ENCODE results near the gene TBK1. TPM values are rescaled to one million over a fixed set of nuclear protein-coding genes. Genes with fewer than 3 reads are reported as not detected.

TBK1 gene
- total and polyA plus RNA-seq, 2 of the 4 experiments (the other 2 are of a cell fraction), result 9.9 to 11.6 TPM

DNA sequence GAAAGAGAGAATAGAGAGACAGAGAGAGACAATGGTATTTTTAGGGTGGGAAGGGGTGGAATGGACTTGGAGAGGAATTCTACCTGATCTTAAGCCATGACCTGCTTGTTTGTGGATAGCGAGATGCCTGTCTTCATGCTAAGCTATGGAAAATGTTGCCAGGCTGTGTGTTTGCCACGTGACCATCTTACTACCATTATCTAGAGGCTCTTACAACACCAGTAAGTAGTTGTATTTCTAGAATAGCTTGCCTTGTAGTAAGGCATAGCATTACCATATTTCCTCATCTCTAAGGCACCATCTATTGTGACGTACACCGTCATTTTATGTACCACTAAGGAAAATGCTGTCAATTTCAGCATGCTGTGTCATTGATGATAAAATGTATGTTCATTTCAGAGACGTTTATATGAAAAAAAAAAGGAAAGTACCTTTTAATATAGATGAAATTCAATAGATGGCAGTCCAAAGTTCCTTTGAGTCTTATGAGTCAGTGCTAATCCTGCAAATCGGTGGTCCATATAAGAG, 82.8 kb downstream of the TBK1 start:
- no peak overlapping the region for H2AFZ ChIP-seq (replicated peaks; ENCODE audit: low read length, poor library complexity)
- in situ Hi-C loops (cut with MboI; ENCODE audit: low sequenced_read_pairs), result no loop called here
- H2AK9ac ChIP-seq (replicated peaks; ENCODE audit: low read depth, low read length, poor library complexity), result no peak overlapping the region
- BruUV-seq (replicated peaks), result no TSS peak
- H3K56ac ChIP-seq (ENCODE audit: extremely low read depth, insufficient read depth, low read length), result no peak overlapping the region
- no peak overlapping the region for H3K4me2 ChIP-seq (ENCODE audit: low read depth, low read length)
- no peaks in the 10 kb centered on the region for H3K36me3 ChIP-seq (ENCODE audit: control insufficient read depth, insufficient read depth, low read length)
- no peak overlapping the region for H2AK5ac ChIP-seq (ENCODE audit: low read depth, low read length)
- H3K4me1 ChIP-seq (ENCODE audit: control insufficient read depth, insufficient read depth, low read length), result no peaks in the 10 kb centered on the region
- no peak overlapping the region for H4K5ac ChIP-seq (ENCODE audit: low read depth, low read length)
- no peak overlapping the region for H3K18ac ChIP-seq (ENCODE audit: low read depth, low read length)
- H2BK5ac ChIP-seq (ENCODE audit: low read depth, low read length, poor library complexity, severe bottlenecking), result no peak overlapping the region
- H2BK20ac ChIP-seq (ENCODE audit: low read depth, low read length), result no peak overlapping the region
- no peak overlapping the region for H4K91ac ChIP-seq (ENCODE audit: insufficient read depth, low read depth, low read length)
- no peak overlapping the region for H3K4ac ChIP-seq (ENCODE audit: low read depth, low read length)
- no peaks in the 10 kb centered on the region for H3K9me3 ChIP-seq (ENCODE audit: control insufficient read depth, insufficient read depth, low read length)
- DNase-seq (no peak), ATAC-seq (ENCODE audit: low read depth) (no peak)
- TF ChIP-seq, protein P1, sequence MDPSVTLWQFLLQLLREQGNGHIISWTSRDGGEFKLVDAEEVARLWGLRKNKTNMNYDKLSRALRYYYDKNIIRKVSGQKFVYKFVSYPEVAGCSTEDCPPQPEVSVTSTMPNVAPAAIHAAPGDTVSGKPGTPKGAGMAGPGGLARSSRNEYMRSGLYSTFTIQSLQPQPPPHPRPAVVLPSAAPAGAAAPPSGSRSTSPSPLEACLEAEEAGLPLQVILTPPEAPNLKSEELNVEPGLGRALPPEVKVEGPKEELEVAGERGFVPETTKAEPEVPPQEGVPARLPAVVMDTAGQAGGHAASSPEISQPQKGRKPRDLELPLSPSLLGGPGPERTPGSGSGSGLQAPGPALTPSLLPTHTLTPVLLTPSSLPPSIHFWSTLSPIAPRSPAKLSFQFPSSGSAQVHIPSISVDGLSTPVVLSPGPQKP (IDR thresholded peaks at IDR 0.05; ENCODE audit: borderline replicate concordance, low read depth, low read length), result no peak
- TF ChIP-seq MAFK (IDR thresholded peaks at IDR 0.05; ENCODE audit: low read depth, low read length) (no peak), RAD21 (IDR thresholded peaks at IDR 0.05; ENCODE audit: low read length) (no peak), BHLHE40 (IDR thresholded peaks at IDR 0.05; ENCODE audit: low read depth, low read length) (no peak), SMC3 (IDR thresholded peaks at IDR 0.05; ENCODE audit: low read depth, low read length) (no peak)
- TF ChIP-seq, protein P2, sequence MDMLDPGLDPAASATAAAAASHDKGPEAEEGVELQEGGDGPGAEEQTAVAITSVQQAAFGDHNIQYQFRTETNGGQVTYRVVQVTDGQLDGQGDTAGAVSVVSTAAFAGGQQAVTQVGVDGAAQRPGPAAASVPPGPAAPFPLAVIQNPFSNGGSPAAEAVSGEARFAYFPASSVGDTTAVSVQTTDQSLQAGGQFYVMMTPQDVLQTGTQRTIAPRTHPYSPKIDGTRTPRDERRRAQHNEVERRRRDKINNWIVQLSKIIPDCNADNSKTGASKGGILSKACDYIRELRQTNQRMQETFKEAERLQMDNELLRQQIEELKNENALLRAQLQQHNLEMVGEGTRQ (IDR thresholded peaks at IDR 0.05; ENCODE audit: low read depth, low read length), result no peak
- TF ChIP-seq, protein P3, sequence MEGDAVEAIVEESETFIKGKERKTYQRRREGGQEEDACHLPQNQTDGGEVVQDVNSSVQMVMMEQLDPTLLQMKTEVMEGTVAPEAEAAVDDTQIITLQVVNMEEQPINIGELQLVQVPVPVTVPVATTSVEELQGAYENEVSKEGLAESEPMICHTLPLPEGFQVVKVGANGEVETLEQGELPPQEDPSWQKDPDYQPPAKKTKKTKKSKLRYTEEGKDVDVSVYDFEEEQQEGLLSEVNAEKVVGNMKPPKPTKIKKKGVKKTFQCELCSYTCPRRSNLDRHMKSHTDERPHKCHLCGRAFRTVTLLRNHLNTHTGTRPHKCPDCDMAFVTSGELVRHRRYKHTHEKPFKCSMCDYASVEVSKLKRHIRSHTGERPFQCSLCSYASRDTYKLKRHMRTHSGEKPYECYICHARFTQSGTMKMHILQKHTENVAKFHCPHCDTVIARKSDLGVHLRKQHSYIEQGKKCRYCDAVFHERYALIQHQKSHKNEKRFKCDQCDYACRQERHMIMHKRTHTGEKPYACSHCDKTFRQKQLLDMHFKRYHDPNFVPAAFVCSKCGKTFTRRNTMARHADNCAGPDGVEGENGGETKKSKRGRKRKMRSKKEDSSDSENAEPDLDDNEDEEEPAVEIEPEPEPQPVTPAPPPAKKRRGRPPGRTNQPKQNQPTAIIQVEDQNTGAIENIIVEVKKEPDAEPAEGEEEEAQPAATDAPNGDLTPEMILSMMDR (conservative IDR thresholded peaks at IDR 0.05; ENCODE audit: low read depth, low read length), result no peak
- no peak overlapping the region for H2BK120ac ChIP-seq (ENCODE audit: low read depth, low read length)
- no peak overlapping the region for H2BK15ac ChIP-seq (ENCODE audit: low read depth, low read length)
- H3K23ac ChIP-seq (ENCODE audit: low read depth, low read length), result no peak overlapping the region
- WGBS, 2 experiments (ENCODE audit: extremely low coverage in 2 of 2, insufficient read length in 1 of 2), result no CpG with 5 or more reads among the region's 6 CpGs
- CTCF ChIA-PET, result interaction anchor here (0.6 to 1.1 kb wide), 4 partner anchors 15 to 163 kb away, joined by 3 to 6 read pairs (median 4); no protein-coding TSS in a partner anchor
- no peak overlapping the region for H4K8ac ChIP-seq (ENCODE audit: low read depth in 2 of 2, low read length in 2 of 2)
- H3K9me1 ChIP-seq (ENCODE audit: insufficient read depth, low read length), result no peaks in the 10 kb centered on the region
- H3K9ac ChIP-seq (ENCODE audit: low read depth, low read length), result no peak overlapping the region
- H3K79me1 ChIP-seq (ENCODE audit: low read depth in 1 of 2, low read length in 2 of 2), result no peaks in the 10 kb centered on the region
- no peak overlapping the region for H3K4me3 ChIP-seq (ENCODE audit: insufficient read depth, low read depth, low read length)
- intact Hi-C loops (cut with micrococcal nuclease), result no loop called here
- peaks cover 3% of the 10 kb centered on the region; the same call in 1 of the 2 replicates for H3K27me3 ChIP-seq (ENCODE audit: control insufficient read depth, insufficient read depth, low read length)
- POLR2A ChIA-PET (ENCODE audit: unreplicated experiment), result no interaction called here
- H3K14ac ChIP-seq (replicated peaks; ENCODE audit: low read depth, low read length), result no peak overlapping the region
- dilution Hi-C loops (cut with HindIII; ENCODE audit: low sequenced_read_pairs, unreplicated experiment), result no loop called here
- no peaks in the 10 kb centered on the region for H4K20me1 ChIP-seq (ENCODE audit: insufficient read depth, low read length)
- no peak overlapping the region for H3K27ac ChIP-seq (ENCODE audit: insufficient read depth, low read length)

Measured in IMR-90 (cell line).